K562 (cell line): Measurements from ENCODE around the gene CHD2. TPM values are rescaled to one million over a fixed set of nuclear protein-coding genes. Genes with fewer than 3 reads are reported as not detected.

Experiments used
- BDP1 ChIP-seq: IDR thresholded peaks from 3 replicates; pipeline ENCODE4 v1.6.1; 2011; ENCODE audit not compliant: insufficient read length, insufficient read depth
- CHD4 ChIP-seq: fragments of 200-600 bp; sonication (generic); IDR thresholded peaks from 3 replicates; pipeline ENCODE4 v1.6.1; 2012; ENCODE audit warnings: low read depth, mild to moderate bottlenecking, mixed read lengths, low read length, inconsistent platforms; ENCODE audit not compliant: insufficient read depth, insufficient replicate concordance, poor library complexity, severe bottlenecking
- E2F6 ChIP-seq, 2 experiments: IDR thresholded peaks; 2 replicates each; pipeline ENCODE4 v1.6.1; 2011; ENCODE audit warnings: borderline replicate concordance in 1 of 2, control low read depth in 1 of 2, low read depth in 1 of 2, low read length in 1 of 2, mild to moderate bottlenecking in 1 of 2, mixed read lengths in 1 of 2, moderate library complexity in 1 of 2; ENCODE audit not compliant: insufficient read depth in 1 of 2, insufficient read length in 1 of 2, poor library complexity in 1 of 2, severe bottlenecking in 1 of 2; ENCODE audit errors: extremely low read depth in 1 of 2
- FOXJ3 ChIP-seq: sonication (generic); formaldehyde crosslinking; IDR thresholded peaks from 2 replicates; pipeline ENCODE4 v1.4.0; 2020; ENCODE audit warnings: mild to moderate bottlenecking, missing genetic modification reagents
- MEIS2 ChIP-seq: fragments of 450-650 bp; IDR thresholded peaks from 2 replicates; pipeline ENCODE4 v1.6.1; 2014; ENCODE audit warnings: mild to moderate bottlenecking; ENCODE audit not compliant: partially characterized antibody
- NCOA4 ChIP-seq: fragments of 450-650 bp; IDR thresholded peaks from 2 replicates; pipeline ENCODE4 v1.6.1; 2018; ENCODE audit warnings: mild to moderate bottlenecking; ENCODE audit not compliant: partially characterized antibody
- NELFE ChIP-seq: IDR thresholded peaks from 2 replicates; pipeline ENCODE4 v1.6.1; 2011; ENCODE audit warnings: mild to moderate bottlenecking; ENCODE audit not compliant: insufficient read depth, insufficient read length
- NRF1 ChIP-seq, 2 experiments: fragments of 450-650 bp; IDR thresholded peaks in 1 of 2; conservative IDR thresholded peaks in 1 of 2; 2 replicates each; pipeline ENCODE4 v1.6.1; 2014; ENCODE audit warnings: mild to moderate bottlenecking in 2 of 2
- RB1 ChIP-seq: fragments of 450-650 bp; IDR thresholded peaks from 2 replicates; pipeline ENCODE4 v1.6.1; 2017; ENCODE audit warnings: low read depth, mild to moderate bottlenecking
- RBM34 ChIP-seq: fragments of 200-400 bp; formaldehyde crosslinking; IDR thresholded peaks from 2 replicates; pipeline ENCODE4 v1.6.1; 2018; ENCODE audit warnings: low read length, borderline replicate concordance; ENCODE audit not compliant: insufficient read depth
- STAT5A ChIP-seq: IDR thresholded peaks from 2 replicates; pipeline ENCODE4 v1.6.1; 2012; ENCODE audit warnings: low read length, inconsistent platforms, borderline replicate concordance
- ZBTB49 ChIP-seq: sonication (generic); formaldehyde crosslinking; IDR thresholded peaks from 2 replicates; pipeline ENCODE4 v1.8.0; 2022; ENCODE audit warnings: missing genetic modification reagents, mild to moderate bottlenecking, borderline replicate concordance
- ZNF239 ChIP-seq: fragments of 250-450 bp; sonication (Bioruptor Pico); IDR thresholded peaks from 2 replicates; pipeline ENCODE4 v1.4.0; 2020; ENCODE audit warnings: mild to moderate bottlenecking
- ZNF561 ChIP-seq: fragments of 450-650 bp; formaldehyde crosslinking; conservative IDR thresholded peaks from 2 replicates; pipeline ENCODE4 v1.4.0; 2020; ENCODE audit warnings: mild to moderate bottlenecking, moderate library complexity
- ZNF707 ChIP-seq: fragments of 250-450 bp; sonication (Bioruptor Pico); conservative IDR thresholded peaks from 2 replicates; pipeline ENCODE4 v1.8.0; 2022; ENCODE audit warnings: inconsistent platforms, mild to moderate bottlenecking, moderate library complexity
- ZNF764 ChIP-seq: fragments of 250-450 bp; sonication (Bioruptor Pico); IDR thresholded peaks from 2 replicates; pipeline ENCODE4 v1.4.0; 2020; ENCODE audit warnings: low read depth, mild to moderate bottlenecking, moderate library complexity
- polyA plus RNA-seq, 8 experiments: library from polyadenylated mRNA; depleted of rRNA in 4 of 8; stranded (reverse) in 5 of 8; unstranded in 3 of 8; fragments of >200 nt; fragmentation: Nextera tagmentation in 2 of 8; fragmentation: Illumina TruSeq in 1 of 8; extraction: Ambion mirVana in 2 of 8; extraction: Trizol in 1 of 8; gene quantifications; 2 replicates each; pipeline versions ENCODE4 v1.2.1 to v1.2.3, GENCODE V29; 2011 to 2014; ENCODE audit warnings: inconsistent platforms in 1 of 8, missing spikeins in 1 of 8
- total RNA-seq, 7 experiments: library from RNA; depleted of rRNA in 6 of 7; stranded (reverse); fragments of >200 nt in 6 of 7; fragmentation: Illumina TruSeq in 2 of 7; extraction: Trizol in 2 of 7; gene quantifications; 2 replicates each; pipeline versions ENCODE4 v1.2.1 to v1.2.3, GENCODE V29; 2011 to 2021; ENCODE audit warnings: low replicate concordance in 1 of 7
- TF ChIP-seq, protein P1 (sequence below), 3 experiments: IDR thresholded peaks in 2 of 3; conservative IDR thresholded peaks in 1 of 3; 2 replicates each; pipeline ENCODE4 v1.5.1; 2011 to 2012; ENCODE audit warnings: low read length in 3 of 3, mild to moderate bottlenecking in 3 of 3, control low read depth in 2 of 3, improper control_type of control experiment in 1 of 3, inconsistent platforms in 1 of 3, low read depth in 1 of 3, mixed read lengths in 1 of 3, moderate library complexity in 1 of 3; ENCODE audit not compliant: insufficient read depth in 2 of 3
- TF ChIP-seq, protein P2 (sequence below): fragments of 450-650 bp; IDR thresholded peaks from 2 replicates; pipeline ENCODE4 v1.6.1; 2016; ENCODE audit warnings: borderline replicate concordance

Gene CHD2
- total and polyA plus RNA-seq, 9 of the 15 experiments (the other 6 are each of a cell fraction or from before 2014, with no cell fraction given) = 38.9 to 70.8 (median 56.2) TPM

DNA sequence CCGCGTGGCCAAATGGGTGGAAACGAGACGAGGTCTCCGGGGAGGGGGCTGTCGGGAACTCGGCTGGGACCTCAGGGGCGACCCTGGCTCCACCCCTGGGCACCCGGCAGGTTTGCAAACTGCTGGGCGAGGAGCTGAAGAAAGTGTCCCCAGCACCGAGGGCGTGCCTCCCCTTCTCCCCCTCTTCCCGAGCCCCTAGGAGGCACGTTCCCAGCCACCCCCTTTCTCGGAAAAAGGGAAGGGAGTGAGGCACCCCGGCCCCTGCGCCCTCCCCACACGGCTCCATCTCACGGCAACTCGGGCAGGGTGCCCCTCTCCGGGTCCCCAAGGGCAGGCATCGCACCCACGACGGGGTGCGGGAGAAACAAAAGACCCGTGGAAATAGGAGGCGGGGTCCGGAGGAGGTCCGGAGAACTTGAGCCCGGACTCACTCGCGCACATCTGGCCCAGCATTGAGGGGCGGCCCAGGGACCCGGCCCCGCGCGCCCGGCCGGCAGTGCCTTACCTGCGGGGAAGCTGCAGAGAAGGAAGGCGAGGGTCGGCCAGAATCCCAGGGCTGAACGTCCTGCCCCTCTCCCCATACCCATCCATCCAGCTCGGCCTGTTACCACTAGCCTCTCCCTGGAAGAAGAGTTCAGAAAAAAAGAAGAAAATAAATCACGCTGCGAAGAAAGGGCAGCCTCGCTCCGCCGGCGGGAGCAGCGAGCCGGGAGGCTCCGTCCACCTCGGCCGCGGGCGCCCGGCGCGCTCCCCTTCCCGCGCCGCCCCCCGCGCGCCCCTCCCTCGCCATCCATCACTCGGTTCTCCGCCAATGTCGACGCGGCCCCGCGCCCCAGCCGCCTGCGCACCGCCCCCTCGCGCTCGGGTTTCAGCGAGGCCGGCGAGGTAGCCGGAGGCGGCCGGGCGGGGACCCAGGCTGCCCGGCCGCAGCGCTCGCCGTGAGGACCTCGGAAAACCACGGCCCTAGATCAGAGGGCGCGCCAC is 172.6 kb downstream of the CHD2 start (continued):
- no peak for TF ChIP-seq ZNF561 (CRISPR knock-in tag)
- TF ChIP-seq NCOA4 = no peak
- no peak for TF ChIP-seq ZNF239
- TF ChIP-seq, protein P1, sequence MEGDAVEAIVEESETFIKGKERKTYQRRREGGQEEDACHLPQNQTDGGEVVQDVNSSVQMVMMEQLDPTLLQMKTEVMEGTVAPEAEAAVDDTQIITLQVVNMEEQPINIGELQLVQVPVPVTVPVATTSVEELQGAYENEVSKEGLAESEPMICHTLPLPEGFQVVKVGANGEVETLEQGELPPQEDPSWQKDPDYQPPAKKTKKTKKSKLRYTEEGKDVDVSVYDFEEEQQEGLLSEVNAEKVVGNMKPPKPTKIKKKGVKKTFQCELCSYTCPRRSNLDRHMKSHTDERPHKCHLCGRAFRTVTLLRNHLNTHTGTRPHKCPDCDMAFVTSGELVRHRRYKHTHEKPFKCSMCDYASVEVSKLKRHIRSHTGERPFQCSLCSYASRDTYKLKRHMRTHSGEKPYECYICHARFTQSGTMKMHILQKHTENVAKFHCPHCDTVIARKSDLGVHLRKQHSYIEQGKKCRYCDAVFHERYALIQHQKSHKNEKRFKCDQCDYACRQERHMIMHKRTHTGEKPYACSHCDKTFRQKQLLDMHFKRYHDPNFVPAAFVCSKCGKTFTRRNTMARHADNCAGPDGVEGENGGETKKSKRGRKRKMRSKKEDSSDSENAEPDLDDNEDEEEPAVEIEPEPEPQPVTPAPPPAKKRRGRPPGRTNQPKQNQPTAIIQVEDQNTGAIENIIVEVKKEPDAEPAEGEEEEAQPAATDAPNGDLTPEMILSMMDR (IDR thresholded peaks at IDR 0.05 in 2 of 3, conservative IDR thresholded peaks at IDR 0.05 in 1 of 3; ENCODE audit: insufficient read depth in 2 of 3, low read depth in 1 of 3, low read length in 3 of 3) = 0 out of 6 replicates have a peak, but pooled peaks of 1 of the 3 experiments have one; percentile 1
- no peak for TF ChIP-seq NELFE
- no peak for TF ChIP-seq BDP1
- TF ChIP-seq, protein P2, sequence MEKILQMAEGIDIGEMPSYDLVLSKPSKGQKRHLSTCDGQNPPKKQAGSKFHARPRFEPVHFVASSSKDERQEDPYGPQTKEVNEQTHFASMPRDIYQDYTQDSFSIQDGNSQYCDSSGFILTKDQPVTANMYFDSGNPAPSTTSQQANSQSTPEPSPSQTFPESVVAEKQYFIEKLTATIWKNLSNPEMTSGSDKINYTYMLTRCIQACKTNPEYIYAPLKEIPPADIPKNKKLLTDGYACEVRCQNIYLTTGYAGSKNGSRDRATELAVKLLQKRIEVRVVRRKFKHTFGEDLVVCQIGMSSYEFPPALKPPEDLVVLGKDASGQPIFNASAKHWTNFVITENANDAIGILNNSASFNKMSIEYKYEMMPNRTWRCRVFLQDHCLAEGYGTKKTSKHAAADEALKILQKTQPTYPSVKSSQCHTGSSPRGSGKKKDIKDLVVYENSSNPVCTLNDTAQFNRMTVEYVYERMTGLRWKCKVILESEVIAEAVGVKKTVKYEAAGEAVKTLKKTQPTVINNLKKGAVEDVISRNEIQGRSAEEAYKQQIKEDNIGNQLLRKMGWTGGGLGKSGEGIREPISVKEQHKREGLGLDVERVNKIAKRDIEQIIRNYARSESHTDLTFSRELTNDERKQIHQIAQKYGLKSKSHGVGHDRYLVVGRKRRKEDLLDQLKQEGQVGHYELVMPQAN = no peak
- TF ChIP-seq CHD4 = no peak
- TF ChIP-seq RB1 = no peak
- no peak for TF ChIP-seq RBM34
- TF ChIP-seq FOXJ3 = no peak
- peak in 1 of 2 experiments; percentile 36; a peak in 2 of 4 replicates for TF ChIP-seq NRF1 (conservative IDR thresholded peaks at IDR 0.05 in 1 of 2, IDR thresholded peaks at IDR 0.05 in 1 of 2)
- peak; percentile 11 for TF ChIP-seq MEIS2
- no peak for TF ChIP-seq ZNF707
- no peak for TF ChIP-seq ZBTB49 (CRISPR knock-in tag)
- no peak for TF ChIP-seq ZNF764 (CRISPR knock-in tag)
- TF ChIP-seq STAT5A = no peak
- TF ChIP-seq E2F6 (IDR thresholded peaks at IDR 0.05; ENCODE audit: borderline replicate concordance in 1 of 2, extremely low read depth in 1 of 2, insufficient read depth in 1 of 2, insufficient read length in 1 of 2, low read depth in 1 of 2, low read length in 1 of 2, poor library complexity in 1 of 2, severe bottlenecking in 1 of 2) = peak in 1 of 2 experiments; percentile 57
